ENCODE data around the gene PA2G4.

PA2G4 gene

GRCh38 chr12:56118688-56119357, 14.5 kb downstream of the PA2G4 start:
- intact Hi-C loops (cut with DNase I), result loop anchor here (5.0 kb wide), 1 partner anchor 33 kb away; the partner anchor contains the start of gene MYL6B
- DNase-seq, result no peak

GRCh38 chr12:56119361-56119796, 15.0 kb downstream of the PA2G4 start:
- intact Hi-C loops (cut with DNase I), result loop anchor here (5.0 kb wide), 1 partner anchor 33 kb away; the partner anchor contains the start of gene MYL6B
- peak in 40 of 42 donors; percentile 30 to 86 (median 68) for DNase-seq

GRCh38 chr12:56120158-56120846, 15.9 kb downstream of the PA2G4 start:
- no peak for DNase-seq
- intact Hi-C loops (cut with DNase I), result no loop called here

- DNase-seq, result no peak
- intact Hi-C loops (cut with DNase I), result no loop called here
Observed at GRCh38 chr12:56121204-56121870, 17.0 kb downstream of the PA2G4 start.

DNA sequence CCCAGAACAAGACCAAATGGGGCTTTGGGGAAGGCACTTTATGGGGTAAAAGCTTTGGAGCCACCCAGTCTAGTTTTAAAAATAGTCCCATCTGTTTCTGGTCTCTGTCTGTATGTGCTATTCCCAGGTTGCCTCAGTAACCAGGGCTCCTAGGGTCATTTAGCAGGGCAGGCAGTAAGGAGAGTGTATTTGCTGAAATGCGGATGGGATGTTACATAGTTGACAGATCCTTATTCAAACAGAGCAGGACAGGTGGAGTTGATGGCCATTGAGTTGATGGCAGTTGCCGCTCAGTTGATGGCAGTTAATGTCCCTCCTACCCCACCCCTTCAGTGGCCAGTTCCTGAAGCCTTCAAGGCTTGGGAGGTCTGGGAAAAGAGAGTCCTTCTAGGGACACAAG, 18.3 kb downstream of the PA2G4 start:
- intact Hi-C loops (cut with DNase I), result no loop called here
- no peak for DNase-seq

GRCh38 chr12:56124133-56124532, 19.8 kb downstream of the PA2G4 start:
- DNase-seq, result no peak
- intact Hi-C loops (cut with DNase I), result no loop called here

DNA sequence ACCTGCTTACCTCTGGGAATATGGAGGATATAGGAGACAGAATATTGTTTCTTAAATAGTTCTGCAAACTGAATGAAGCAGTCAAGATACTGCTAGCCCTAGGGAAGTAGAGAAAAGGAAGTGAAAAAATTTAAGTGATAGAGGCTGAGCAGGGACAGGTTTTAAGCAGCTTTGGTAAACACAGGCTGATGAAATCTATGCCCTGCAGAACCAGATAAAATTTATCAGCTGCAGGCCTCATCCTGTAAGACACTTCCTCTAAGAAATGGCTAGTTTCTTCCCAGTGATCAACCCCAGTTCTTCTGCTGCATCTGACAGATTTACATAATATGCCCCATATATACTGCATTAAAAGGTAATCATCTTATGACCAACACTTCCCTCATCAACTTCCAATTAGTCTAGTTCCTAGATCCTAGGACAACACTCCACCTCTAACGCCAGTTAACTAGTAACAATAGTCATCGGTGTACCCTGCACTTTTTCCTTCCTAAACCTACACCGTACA, 22.4 kb downstream of the PA2G4 start:
- no peak for DNase-seq
- intact Hi-C loops (cut with DNase I), result loop anchor here (2.0 to 5.0 kb wide), 2 partner anchors 62 to 96 kb away; partner anchors contain the start of genes NABP2, RNF41 and SMARCC2

DNA sequence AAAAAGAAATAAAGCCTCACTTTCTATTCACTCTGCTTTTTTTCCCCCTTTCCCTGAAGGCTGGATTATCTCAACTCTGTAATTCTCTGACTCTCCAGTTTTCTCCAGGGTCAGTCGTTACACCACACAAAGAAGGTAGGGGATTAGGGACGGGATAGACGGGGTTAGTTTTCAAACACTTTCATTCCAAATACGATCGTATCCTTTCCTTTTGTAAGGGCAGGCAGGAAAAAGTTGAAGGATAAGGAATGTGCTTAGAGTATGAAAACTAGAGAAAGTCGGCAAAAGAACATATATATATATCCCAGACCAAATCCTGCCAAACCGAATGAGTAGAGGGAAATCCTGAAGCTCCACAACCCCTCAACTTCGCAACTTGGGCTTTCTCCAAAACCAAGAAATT, 23.1 kb downstream of the PA2G4 start:
- intact Hi-C loops (cut with DNase I), result loop anchor here (2.0 to 5.0 kb wide), 2 partner anchors 61 to 95 kb away; partner anchors contain the start of genes NABP2, RNF41 and SMARCC2

DNA sequence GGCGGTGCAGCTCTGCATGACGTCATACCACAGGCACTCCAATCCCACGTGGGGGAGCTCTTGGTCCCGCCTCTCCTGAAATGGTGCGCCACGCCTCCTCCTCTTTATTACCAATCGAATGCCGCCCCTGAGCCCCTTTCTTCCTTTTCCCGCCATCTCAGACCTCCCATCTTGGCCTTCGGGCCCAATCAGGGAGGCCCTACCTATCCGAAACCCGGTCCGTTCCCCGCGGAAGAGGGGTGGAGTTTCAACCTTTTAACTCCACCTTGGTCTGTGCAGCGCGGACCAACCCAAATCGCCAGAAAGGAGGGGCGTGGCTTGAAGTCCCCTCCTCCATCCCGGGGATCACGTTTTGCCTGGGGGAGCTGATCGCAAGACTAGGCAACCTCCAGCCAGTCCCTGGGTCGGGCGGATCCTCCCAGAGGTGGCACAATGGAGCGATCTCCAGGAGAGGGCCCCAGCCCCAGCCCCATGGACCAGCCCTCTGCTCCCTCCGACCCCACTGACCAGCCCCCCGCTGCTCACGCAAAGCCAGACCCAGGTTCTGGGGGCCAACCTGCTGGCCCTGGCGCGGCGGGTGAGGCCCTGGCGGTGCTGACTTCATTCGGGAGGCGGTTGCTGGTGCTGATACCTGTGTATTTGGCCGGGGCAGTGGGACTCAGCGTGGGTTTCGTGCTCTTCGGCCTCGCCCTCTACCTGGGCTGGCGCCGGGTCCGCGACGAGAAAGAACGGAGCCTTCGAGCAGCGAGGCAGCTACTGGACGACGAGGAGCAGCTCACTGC, 23.7 kb downstream of the PA2G4 start, which contains the start of gene ESYT1:
ESYT1 (plus strand) TSS at position 380 of the 782 bp plus-strand sequence; CDS start at position 433, 53 bp downstream.
- peak; percentile 87 to 99 (median 96) for DNase-seq
- intact Hi-C loops (cut with DNase I), result loop anchor here (2.0 to 5.0 kb wide), 2 partner anchors 61 to 94 kb away; partner anchors contain the start of genes NABP2, RNF41 and SMARCC2

More for the DNA sequence above, 23.1 kb downstream of the PA2G4 start:
- no peak for DNase-seq

DNA sequence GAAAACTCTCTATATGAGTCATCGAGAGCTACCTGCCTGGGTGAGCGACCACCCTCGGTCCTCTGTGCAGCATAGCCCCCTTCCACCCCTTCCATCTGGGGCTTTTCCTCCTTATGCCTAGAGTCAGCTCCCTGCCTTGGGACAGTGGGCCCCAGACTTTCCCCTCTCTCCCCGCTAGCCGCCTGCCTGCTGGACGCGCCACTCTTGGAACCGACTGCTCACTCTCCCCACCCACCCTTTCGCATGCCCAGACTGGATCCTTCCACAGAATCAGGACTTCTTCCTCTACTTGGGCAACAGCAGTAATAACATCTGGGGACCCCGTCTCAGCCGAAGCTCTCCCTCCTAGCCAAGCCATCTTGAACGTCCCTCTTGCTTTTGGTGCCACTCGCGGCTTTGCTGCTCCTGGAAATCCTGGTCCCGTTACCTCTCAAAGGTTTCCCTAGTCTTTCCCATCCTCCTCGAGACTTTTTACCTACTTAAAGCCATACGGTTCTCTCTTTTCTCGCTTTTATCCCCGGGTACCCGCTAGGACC, 24.4 kb downstream of the PA2G4 start:
- DNase-seq, result peak in 22 of 42 donors; percentile 8 to 61 (median 26)
- intact Hi-C loops (cut with DNase I), result loop anchor here (5.0 kb wide), 1 partner anchor 94 kb away; the partner anchor contains the start of genes NABP2 and RNF41

GRCh38 chr12:56129206-56129941, 25.0 kb downstream of the PA2G4 start:
- peak in 35 of 42 donors; percentile 13 to 61 (median 37) for DNase-seq
- intact Hi-C loops (cut with DNase I), result loop anchor here (5.0 kb wide), 1 partner anchor 93 kb away; the partner anchor contains the start of genes NABP2 and RNF41

GRCh38 chr12:56129942-56130495, 25.7 kb downstream of the PA2G4 start:
- DNase-seq, result no peak
- intact Hi-C loops (cut with DNase I), result loop anchor here (5.0 kb wide), 1 partner anchor 92 kb away; the partner anchor contains the start of genes NABP2 and RNF41

- intact Hi-C loops (cut with DNase I), result no loop called here
- no peak for DNase-seq
Observed at GRCh38 chr12:56130876-56131275, 26.5 kb downstream of the PA2G4 start.

DNA sequence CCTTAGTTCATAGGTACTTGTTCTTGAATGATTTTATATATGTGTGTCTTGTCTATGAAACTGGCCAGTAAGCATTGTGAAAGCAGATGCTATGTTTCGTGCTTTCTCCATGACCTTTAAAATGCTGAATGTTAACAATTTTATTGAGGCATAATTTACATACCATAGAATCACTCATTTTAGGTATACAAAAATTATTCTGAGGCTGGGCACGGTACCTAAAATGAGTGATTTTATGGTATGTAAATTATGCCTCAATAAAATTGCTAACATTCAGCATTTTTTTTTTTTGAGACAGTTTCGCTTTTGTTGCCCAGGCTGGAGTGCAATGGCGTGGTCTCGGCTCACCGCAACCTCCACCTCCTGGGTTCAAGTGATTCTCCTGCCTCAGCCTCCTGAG, 30.5 kb downstream of the PA2G4 start:
- no peak for DNase-seq
- intact Hi-C loops (cut with DNase I), result no loop called here

GRCh38 chr12:56137853-56138571, 33.7 kb downstream of the PA2G4 start:
- DNase-seq, result no peak
- intact Hi-C loops (cut with DNase I), result no loop called here

All from head of caudate nucleus (tissue), 42 donors.